OCI-M1 (cell line): ENCODE data around the gene MZT2B.
"Not testable (repeated sequence)": the region's sequence is repeated elsewhere in the genome, so short reads cannot be mapped to it uniquely, and the experiment has no call there.

Experiments
- DNase-seq: peaks from one replicate; lab custom pipeline; 2025; lab: John Stamatoyannopoulos, UW

MZT2B gene

DNA sequence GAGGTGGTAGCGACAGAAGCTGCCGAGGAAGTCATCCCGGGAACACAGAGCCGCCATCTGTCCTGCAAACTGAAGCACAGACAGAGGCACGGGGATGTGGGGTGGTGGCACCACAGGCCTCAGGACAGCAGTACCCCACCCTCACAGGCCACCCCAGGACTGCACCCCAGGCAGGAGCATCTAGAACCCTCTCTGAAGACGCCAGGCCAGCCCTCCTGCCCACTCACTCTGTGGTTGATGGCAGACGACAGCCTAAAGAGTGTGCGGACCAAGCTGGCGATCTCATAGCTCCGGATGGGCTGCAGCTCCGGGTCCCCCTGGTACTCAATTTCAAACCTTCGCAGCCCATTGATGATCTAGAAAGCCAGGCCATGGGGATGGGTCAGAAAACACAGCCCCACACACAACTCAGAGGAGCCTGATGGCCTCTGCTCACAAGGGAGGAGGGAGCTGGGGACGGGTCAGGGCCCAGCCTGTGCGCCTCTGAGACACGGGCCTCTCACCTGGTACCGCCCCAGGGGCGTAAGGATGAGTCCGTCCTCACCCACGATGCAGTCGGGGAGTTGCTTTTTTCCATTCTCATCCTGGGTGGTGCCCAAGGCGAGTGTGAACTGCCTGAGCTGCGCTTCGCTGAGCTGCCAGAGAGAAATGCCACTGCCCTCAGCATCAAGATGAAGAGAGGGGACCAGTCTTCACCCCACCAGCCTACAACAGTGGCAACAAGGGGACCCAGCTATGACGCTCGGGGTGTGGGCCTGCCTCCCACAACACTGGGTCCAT, 29.1 kb upstream of the MZT2B start:
- DNase-seq: no peak

DNA sequence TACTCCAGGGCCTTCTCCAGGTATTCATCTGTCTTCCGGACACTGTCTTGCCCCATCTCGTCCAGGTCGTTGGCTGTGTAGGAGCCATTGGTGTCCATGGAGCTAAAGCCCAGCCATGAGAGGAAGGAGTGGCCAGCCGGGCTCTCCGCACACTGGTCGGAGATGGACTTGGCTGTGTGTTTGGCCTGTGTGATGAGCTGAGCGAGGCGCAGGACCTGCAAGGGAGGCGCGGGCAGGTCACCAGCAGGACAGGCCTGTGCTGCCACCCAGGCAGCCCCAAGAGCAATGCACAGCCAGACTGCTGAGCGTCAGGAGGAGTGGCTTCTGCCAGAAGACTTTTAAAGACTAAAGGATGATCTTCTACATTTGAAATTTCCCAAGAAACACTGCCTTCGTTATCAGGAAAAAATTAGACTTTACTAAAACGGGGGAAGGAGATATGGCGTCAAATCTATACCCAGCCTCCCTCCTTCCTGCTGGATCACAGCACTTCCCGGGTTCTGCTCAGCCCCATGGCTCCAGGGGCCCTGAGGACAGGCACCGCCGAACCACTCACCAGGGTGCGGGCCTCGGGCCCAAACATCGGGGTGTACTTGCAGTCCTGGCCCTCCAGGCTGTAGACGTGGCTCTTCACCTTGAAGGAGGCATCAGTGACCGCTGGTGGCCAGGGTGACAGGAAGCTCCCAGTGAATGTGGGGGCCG, 28.2 kb upstream of the MZT2B start:
- not testable (repeated sequence) for DNase-seq

DNA sequence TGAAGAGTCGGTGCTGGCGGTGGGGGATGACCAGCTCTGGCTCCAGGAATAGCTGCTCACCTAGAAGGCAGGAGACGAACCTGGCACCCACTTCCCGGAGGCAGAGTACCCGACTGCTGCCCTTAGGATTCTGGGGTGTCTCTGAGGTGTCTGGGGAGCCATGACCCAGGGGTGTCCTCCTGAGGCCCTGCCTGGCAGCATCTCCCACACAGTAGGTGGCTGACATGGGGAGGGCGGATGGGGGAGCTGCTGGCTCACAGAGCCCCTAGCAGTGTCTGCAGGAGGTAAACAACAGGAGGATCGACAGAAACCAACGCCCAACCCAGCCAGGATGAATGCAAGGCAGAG, 27.7 kb upstream of the MZT2B start:
- not testable (repeated sequence) for DNase-seq

DNA sequence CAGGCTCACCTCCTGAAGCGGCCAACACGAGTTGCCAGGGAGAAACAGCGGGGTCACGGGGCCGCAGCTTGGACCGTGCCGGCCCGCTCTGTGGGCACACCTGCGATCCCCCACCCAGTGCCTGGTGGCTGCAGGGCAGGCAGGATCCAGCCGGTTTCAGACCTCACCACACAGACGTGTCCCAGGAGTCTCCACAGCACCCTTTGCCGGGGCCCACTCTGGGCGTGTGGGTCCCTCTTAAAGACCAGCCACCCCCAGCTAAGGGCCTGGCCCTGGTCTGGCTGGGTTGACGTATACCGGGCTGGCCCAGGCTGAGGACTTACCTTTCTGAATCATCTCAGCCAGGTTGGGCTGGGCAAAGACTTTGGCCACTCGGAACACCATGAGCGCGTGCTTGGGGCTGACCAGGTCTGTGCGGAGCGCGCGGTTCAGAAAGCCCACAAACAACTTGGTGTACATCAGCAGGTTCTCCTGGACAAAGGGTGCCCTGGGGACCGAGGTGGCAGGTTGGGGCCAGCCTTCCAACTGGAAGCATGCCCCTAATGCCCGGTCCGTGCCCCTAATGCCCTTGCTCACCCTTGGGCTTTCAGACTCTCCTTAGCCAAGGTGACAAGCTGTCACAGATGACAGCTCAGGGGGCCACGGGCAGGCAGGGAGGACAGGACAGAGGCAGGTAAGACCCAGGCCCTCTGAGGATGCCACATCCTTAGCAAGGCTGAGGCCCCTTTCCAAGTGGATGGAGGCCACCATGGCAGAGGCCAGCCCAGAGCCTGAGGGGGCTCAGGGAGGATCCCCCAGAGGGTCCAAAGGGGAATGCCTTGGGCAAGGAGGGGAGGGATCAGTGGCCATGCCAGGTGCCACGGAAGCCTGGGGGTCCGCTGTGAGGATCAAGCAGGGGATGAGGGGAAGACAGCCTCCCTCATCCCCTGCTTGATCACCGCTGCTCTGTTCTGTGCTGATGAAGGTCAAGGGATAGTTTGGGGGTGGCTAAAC, 27.0 kb upstream of the MZT2B start:
- DNase-seq: no peak

DNA sequence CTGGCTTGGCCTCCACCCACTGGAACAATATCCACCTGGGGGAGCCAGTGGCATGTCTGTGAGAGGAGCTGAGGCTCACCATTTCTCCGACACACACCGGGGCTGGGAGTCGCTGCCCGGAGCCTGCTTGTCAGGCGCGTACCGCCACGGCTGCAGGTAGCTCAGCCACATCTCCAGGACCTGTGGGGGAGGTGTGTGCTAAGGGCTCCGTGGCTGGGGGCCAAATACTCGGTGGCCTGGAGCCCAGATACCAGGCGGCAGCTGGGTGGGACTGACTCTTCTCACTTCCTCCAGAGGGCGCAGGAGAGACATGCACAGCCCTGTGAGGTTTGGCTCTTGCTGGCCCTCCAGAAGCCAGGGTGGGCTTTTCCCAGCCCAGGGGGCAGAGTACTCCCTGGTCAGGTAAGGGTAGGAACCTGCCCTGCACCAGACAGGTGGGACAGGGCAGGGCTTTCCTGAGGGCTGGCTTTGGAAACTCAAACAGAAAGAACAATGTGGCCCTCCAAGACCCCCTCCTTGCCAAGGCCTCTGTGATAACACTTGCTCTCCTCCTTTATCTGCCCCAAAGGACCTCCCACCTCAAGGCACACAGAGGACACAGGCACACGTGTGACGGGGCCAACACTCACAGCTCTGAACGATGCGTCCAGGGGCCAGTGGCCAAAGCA, 26.0 kb upstream of the MZT2B start:
- peak; percentile 13 for DNase-seq

DNA sequence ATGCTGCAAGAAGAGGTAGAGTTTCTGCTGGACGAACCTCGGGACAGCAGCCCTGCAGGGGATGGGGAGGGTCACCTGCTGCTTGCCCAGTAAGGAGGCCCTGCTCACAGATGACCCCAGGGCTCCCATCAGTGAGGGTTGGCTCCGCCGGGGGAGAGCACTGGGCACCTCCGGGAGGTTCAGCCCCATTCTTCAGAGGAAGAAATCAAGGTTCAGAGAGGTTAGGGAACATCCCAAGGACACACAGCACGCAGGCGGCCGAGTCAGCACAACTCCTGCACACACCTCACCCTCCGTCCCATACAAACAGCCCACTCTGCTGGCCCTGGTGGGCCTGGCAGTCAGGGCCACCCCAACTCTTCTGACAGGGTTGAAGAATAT, 25.4 kb upstream of the MZT2B start:
- DNase-seq: no peak

DNA sequence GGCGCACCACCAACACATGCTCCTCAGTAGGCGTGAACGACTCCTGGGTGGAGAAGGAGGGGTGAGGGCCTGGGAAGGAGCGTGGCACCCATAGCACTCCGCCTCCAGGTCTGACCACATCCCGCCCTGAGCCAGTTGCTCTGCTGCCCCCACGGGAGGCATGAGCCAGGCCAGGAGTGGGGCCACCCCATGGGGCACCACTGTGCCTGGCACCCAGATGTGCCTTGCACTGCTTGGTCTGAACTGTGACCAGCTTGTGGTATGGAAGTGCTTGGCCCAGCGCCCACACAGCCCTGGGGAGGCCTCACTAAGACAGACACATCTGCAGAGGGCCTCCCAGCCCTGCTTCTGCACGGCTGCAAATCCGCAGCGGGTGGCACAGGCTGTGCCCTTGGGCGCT, 24.7 kb upstream of the MZT2B start:
- not testable (repeated sequence) for DNase-seq

DNA sequence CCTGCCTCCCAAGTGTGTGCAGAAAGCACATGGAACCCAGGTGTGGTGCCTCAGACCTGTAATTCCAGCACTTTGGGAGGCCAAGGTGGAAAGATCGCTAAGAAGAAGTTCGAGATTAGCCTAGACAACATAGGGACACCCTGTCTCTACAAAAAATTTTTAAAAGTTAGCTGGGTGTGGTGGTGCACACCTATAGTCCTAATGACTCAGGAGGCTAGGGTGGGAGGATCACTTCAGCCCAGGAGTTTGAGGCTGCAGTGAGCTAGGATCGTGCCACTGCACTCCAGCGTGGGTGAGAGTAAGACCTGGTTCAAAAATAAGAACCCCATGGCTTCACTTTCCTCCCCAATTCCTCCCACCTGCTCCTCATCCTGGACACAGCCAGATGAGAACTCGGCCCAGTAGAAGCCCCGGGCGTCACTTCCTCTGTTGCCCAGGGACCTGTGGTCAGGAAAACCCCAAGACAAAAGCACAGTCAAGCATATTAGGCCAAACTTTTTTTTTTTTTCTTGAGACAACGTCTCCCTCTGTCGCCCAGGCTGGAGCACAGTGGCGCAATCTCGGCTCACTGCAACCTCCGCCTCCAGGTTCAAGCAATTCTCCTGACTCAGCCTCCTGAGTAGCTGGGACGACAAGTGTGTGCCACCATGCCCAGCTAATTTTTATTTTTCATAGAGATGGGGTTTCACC, 24.1 kb upstream of the MZT2B start:
- not testable (repeated sequence) for DNase-seq

DNA sequence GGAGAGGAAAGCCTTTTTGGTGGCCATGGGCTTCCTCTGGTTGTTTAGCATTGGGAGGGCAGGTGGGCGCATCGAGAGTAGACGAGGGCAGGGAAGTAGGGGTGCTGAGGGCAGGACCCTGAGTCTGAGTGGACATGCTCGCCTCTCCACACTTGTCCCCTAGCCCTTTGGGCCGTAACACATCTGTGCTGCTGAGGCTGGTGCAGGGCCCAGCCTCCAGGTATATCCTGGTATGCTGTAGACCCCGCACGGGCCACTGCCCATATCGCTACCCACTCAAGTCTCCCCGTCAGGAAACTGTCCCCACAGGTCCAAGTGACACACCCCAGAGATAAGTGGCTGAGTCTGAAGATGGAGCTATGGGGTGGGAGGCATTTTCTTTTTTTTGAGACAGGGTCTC, 23.4 kb upstream of the MZT2B start:
- DNase-seq: no peak

DNA sequence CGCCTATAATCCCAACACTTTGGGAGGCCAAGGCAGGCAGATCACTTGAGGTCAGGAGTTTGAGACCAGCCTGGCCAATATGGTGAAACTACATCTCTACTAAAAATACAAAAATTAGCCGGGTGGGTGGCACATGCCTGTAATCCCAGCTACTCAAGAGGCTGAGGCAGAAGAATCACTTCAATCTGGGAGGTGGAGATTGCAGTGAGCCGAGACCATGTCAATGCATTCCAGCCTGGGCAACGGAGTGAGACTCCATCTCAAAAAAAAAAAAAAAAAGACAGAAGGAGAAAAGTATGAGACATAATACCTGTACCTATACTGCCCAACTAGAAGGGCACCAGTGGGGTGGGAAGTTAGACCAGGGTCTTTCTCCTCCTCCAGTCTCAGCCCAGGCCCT, 22.7 kb upstream of the MZT2B start:
- DNase-seq: not testable (repeated sequence)

DNA sequence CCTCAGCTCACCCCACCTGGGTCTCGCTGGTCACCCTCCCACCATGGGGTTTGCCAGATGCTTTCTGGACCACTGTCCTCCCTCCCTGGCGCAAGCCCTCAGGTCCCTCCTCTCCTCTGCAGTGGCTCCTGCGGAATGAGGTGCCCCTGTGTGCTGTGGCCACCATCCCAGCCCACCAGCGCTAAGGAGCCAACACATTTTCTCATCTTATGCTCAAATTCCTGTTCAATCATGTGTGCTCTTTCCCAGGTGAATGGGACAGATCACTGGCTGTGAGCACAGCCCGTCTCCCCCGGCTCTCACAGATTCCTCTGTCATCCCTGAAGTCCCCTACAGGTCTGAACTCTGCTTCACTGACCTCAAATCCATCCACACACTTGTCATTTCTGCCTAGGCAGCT, 21.9 kb upstream of the MZT2B start:
- no peak for DNase-seq

DNA sequence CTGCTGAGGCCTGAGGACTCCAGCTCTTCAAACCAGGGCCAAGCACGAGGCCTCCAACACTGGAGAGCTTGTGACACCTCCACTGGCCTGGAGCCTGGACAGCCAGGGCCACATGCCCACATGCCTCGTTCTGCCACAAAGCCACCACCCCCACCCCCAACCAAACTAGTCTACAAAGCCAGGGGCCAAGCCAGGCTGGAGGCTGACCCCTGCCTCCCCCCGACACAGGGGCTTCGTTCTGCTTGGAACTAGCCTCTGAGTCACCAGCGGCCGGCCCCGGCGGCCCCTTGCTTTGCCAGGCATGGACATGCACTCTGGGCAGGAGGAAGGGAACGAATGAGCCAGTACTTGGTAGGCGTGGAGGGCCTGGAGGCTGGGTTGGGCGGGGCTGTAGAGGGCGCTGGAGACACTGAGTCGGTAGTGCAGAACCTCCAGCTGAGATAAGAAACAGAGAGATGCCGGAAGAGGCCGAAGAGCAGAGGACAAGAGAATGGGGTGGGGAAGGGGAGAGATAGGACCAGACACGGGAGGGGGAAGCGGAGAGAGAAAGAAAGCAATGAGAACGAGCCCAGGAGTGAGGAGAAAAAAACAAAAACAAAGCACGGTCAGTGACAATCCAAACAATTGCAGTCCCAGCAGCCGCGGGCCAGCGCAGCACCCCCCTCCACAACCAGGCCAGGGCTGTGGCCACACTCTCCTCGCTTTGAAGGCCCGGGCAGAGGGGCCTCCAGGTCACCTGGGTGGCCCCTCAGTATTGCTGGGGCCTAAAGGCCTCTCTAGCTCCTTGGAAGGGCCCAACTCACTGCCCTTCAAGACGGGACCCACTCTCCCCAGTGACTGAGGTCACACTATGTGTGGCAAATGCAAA, 21.0 kb upstream of the MZT2B start:
- not testable (repeated sequence) for DNase-seq

DNA sequence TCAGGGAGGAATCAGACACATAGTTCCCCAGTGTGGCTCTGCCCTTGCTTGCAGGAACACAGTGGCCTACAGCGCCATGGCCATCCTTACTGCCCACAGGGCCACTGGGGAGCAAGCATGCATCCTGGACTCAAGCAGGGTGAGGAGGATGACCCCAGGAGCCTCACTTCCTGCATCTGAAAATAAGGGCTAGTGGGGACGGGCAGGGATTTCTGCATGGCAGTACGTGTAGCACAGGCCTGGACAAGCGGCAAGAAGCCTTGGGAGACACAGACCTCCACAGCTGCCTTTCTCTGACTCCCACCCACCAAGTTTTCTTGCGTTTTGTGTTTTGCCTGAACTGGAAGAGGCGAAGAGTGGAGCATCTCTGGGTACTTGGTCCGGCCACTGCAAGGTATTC, 19.6 kb upstream of the MZT2B start:
- DNase-seq: not testable (repeated sequence)

DNA sequence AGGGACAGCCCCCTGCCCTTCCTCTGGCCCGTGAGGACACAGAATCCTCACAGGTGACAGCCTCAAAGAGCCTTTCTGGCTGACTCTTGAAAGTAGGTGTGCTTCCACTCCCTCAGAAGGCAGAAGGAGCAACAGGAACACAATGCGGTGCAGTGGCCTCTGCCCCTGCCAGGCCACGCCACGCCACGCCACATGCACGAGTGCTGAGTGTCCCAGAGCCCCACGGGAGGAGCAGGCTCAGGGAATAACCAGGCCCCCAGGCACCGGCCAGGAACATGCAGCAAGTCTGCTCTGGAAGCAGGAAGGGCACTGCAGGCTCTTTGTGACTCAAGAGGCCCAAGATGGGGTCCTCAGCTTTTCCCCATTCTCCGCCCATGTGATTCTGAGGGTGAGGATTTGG, 19.1 kb upstream of the MZT2B start:
- no peak for DNase-seq

DNA sequence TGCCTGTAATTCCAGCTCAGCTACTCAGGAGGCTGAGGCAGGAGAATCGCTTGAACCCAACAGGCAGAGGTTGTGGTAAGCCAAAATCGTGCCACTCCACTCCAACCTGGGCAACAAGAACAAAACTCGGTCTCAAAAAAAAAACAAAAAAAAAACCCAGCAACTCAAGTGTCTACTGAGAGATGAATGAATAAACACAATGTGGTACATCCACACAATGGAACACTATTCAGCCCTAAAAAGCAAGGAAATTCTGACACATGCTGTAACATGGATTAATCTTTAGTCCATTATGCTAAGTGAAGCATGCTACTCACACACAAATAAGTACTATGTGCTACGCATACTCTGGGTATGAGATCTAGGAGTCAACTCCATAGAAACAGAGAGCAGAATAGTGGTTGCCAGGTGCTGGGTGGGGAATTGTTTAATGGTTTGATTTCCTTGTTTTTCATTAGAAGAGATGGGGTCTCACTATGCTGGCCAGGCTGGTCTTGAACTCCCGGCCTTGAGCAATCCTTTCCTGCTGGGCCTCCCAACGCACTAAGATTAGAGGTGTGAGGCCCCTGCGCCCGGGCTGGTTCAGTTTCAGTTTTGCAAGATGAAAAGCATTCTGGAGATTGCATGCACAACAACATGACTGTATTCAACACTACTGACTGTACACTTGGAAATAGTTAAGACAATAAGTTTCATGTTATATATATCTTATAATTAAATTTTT, 16.6 kb upstream of the MZT2B start:
- no peak for DNase-seq

DNA sequence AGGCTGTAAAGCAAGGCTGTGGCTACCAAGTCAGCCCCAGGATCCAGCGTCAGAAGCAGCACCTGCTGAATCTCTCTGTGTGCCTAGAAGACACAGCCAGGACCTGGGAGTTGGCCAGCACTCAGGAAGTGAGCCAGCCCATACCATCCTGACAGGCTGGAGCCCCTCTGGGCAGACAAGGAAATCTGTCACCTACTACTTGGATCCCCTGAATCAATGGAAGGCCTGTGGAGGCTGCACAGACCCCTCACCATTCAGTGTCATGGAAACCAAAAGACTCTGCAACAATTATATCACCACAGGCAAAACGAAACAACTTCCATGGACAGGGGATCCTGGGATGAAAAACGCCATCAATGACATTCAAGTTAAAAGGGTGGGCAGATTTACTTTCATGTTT, 15.5 kb upstream of the MZT2B start:
- DNase-seq: not testable (repeated sequence)

DNA sequence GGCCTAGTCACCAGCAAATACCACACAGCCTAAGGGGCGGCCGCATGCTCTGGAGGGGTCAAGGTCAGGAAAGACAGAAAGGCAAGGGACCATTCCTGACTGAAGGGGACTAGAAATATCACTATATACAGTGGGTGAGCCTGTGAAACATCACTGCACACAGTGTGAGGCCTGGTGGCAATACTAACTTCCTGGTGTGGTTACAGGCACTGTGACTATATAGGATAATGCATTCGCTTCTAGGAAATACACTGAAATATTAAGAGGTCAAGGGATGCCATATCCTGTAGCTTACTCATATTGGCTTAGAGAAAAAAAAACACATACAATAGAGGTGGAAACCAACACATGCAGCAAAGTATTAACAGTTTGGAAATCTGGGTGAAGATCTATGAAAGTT, 12.9 kb upstream of the MZT2B start:
- DNase-seq: not testable (repeated sequence)

DNA sequence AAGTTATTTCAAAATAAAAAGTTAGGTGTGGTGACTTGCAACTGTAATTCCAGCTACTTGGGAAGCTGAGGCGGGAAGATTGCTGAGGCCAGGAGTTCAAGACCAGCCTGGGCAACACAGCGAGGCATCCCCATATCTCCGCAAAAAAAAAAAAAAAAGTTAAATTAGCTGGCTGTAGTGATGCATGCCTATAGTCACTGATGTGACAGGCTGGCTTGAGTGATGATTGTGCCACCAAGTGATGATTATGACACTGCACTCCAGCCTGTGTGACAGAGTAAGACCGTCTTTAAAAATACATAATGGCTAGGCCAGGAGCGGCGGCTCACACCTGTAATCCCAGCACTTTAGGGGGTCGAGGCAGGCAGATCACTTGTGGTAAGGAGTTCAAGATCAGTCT, 12.2 kb upstream of the MZT2B start:
- DNase-seq: no peak

DNA sequence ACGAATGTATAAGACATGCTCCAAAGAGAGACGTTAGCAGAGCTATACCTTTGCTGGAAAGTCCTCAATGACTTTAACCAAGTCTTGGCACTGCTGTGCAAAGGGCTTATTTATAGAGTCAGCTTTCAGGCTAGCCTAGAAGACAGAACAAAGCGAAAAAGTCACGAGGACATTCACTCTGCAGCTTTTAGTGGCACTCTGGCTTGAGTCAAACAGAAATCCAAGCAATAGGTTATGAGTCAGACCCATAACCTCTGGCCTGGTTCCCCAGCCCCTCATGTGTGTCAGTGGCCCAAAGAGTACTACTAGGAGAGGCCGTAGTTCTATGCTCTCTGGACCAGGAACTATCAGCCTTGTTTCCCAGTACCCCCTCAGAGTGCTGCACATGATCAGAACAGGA, 7.2 kb upstream of the MZT2B start:
- not testable (repeated sequence) for DNase-seq
